HCT116 (cell line): ENCODE measurements around the gene MUSK.

Experiments used
- CTCF ChIP-seq, 3 experiments: fragments of 200-600 bp in 1 of 3; sonication (generic) in 1 of 3; IDR thresholded peaks in 2 of 3; conservative IDR thresholded peaks in 1 of 3; 2 replicates each; pipeline ENCODE4 v1.5.1; 2012 to 2017; ENCODE audit warnings: low read depth in 2 of 3, low read length in 2 of 3, antibody characterized with exemption in 1 of 3, borderline replicate concordance in 1 of 3, control low read depth in 1 of 3, mild to moderate bottlenecking in 1 of 3, mixed read lengths in 1 of 3, mixed run types in 1 of 3, moderate library complexity in 1 of 3; ENCODE audit not compliant: insufficient read depth in 1 of 3
- EZH2phosphoT487 ChIP-seq: fragments of 200-600 bp; IDR thresholded peaks from 2 replicates; pipeline ENCODE4 v1.6.1; 2018; ENCODE audit warnings: antibody characterized with exemption, borderline replicate concordance
- FOSL1 ChIP-seq: IDR thresholded peaks from 2 replicates; pipeline ENCODE4 v1.6.1; 2012; ENCODE audit warnings: low read depth
- MAX ChIP-seq: IDR thresholded peaks from 2 replicates; pipeline ENCODE4 v1.6.1; 2012
- POLR2A ChIP-seq: IDR thresholded peaks from 2 replicates; pipeline ENCODE4 v1.7.0; 2011; ENCODE audit warnings: borderline replicate concordance; ENCODE audit not compliant: insufficient read depth, insufficient read length; ENCODE audit errors: extremely low read depth
- POLR2AphosphoS5 ChIP-seq: IDR thresholded peaks from 2 replicates; pipeline ENCODE4 v1.6.1; 2011; ENCODE audit warnings: mild to moderate bottlenecking, low read depth, low read length, moderate library complexity
- RAD21 ChIP-seq: IDR thresholded peaks from 2 replicates; pipeline ENCODE4 v1.6.1; 2012; ENCODE audit warnings: low read depth, mild to moderate bottlenecking
- REST ChIP-seq: IDR thresholded peaks from 2 replicates; pipeline ENCODE4 v1.6.1; 2012; ENCODE audit warnings: low read depth
- TCF7L2 ChIP-seq: IDR thresholded peaks from 2 replicates; pipeline ENCODE4 v1.7.0; 2011; ENCODE audit warnings: borderline replicate concordance, inconsistent platforms; ENCODE audit not compliant: insufficient read depth, insufficient read length; ENCODE audit errors: extremely low read depth
- ZNF274 ChIP-seq: fragments of 200-500 bp; sonication (Bioruptor generic); IDR thresholded peaks from 2 replicates; pipeline ENCODE4 v1.6.1; 2014; ENCODE audit warnings: mild to moderate bottlenecking, low read depth, low read length, inconsistent platforms

GRCh38 chr9:110797611-110798010 lies 129.0 kb downstream of the MUSK start:
- TF ChIP-seq FOSL1 (no peak), EZH2phosphoT487 (no peak), POLR2A (no peak), REST (no peak), CTCF (IDR thresholded peaks at IDR 0.05 in 2 of 3, conservative IDR thresholded peaks at IDR 0.05 in 1 of 3; ENCODE audit: borderline replicate concordance in 1 of 3, insufficient read depth in 1 of 3, low read depth in 2 of 3, low read length in 2 of 3) (no peak), TCF7L2 (no peak), ZNF274 (no peak), POLR2AphosphoS5 (no peak), MAX (no peak), RAD21 (no peak)
